GM19240 (cell line): ENCODE data around the gene LY6G6C.

Experiments
- DNase-seq: peaks from one replicate; pipeline ENCODE4 v3.0.0; 2011; ENCODE audit warnings: low spot score; ENCODE audit not compliant: insufficient read length

The LY6G6C gene

DNA sequence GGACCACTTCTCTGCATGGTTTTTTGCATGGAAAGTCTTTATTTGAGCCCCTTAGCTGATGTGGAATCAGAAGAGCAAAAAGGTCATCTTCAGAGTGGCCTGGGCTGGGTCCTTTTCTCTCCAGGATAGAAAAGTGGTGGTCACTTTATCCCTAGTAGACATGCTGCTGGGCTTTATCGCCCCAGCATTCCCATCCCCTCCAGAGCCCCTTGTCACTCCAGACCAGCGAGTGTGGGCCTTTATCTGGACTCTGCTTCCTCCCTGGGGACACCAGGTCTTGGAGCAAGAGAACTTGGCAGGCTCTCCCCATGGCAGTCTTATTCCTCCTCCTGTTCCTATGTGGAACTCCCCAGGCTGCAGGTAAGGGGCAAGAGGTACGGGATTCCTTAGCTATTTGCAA, 14.9 kb downstream of the LY6G6C start, which contains the start of gene LY6G6F:
LY6G6F (plus strand) TSS at position 268 of the 400 bp plus-strand sequence; CDS start at position 309, 41 bp downstream.
- no peak for DNase-seq

DNA sequence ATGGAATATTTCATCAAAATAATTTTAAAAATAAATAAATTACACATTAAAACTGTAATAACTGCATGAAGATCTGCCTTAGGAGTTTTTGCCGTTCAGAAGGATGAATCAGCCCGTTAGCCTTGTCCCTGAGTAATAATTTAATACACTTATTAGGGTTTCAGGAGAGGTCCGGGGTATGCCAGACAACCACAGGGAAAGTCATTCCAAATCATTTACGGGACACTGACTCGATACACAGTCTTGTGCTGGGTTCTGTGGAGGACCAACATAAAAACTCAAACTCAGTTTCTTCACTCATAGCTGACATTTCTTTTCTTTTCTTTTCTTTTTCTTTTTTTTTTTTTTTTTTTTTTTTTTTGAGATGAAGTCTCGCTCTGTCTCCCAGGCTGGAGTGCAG, 15.6 kb downstream of the LY6G6C start:
- no peak for DNase-seq

DNA sequence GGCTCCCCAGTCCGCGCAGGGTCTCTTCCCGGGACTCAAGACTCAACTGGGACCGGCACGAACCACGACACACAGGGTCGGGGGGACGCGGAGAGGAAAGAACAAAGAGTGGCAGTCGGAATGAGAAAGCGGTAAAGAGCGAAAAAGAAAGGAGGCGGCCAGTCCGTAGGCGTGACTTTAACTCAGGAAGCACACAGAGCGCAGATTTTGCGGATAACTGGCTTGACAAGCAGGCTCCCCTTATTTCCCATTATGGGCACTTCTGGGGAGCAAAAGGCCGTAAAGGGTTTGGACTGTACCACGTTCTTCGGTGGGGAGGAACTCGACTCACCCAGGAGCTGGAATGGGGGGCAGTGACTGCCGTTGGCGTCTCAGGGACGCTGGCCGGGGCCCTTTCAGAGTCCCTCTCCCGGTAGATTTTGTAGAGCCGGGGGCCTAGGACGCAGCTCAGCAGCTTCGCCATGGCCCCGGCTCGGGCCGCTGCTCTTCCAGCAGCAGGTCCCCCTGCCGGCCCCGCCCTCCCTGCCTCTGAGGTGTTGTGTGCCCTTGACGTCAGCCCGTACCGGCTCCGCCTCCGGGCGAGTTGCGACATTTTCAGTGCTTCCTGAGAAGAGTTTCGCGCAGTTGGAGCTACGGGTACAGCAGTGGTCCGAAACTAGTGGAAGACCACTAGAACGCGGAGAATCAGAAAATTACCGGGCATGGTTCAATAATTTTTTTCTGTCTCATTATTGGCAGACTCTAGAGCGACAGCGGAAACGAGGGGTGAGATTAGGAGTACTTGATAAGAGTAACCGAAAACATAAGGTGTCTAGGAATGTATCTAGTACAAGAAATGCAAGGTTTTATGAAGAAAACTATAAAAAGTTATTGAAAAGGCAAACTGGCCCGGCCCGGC, 18.5 kb downstream of the LY6G6C start, which contains the start of gene ABHD16A:
ABHD16A (minus strand) TSS at position 506 of the 898 bp plus-strand sequence; CDS start at position 463, 43 bp downstream.
- DNase-seq: peak; percentile 99

DNA sequence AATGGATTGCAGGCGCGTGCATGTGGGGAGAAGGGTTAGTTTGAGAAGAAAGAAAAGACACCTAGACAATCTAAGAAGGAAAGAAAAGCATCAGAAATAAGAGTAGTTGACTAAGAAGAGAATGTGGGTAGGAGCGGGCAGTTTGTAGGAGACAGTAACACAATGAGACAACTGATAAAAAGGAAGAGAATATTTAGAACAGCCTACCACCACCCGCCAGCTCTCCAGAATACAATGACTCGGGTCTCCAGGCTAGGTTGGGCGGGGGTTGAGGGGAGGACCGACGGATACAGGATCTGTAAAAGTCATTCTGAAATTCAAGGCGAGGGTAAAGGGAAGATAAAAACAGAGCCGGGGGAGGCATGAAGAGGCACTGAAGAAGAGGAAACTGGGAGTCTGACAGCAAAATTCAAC, 19.1 kb downstream of the LY6G6C start:
- no peak for DNase-seq

DNA sequence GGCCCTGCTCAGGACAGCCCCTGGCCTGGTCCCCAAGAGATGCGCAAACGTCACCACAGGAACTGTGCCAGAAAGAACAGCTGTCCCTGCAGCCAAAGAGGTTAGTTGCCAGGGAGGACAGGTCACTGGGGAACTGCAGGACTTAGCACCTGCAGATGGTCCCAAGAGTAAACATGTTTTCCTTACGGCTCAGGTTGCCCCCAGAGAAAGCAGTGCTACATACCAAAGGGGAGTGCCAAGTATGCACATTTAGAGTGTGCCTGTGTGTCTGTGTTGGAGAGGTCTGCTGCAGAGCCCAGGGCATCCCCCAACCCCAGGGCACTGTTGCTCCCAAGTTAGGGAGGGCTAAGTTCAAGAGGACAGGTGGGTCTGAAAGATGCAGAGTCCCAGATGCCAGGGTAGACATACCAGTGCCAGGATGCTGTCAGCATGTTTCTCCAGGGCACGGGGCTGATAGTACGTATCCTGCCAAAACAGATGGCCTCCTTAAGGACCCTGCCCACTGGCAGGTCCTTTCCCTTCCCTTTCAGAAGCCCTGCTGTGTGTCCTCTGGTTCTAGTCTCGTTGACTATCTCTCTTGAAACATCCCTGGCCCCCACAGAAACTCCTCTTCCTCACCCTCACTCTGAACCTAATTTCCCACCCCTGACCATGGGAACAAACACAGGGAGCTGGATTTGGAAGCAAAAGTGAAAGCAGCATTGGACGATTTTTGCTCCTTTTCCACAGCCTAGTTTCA, 19.7 kb downstream of the LY6G6C start:
- no peak for DNase-seq

DNA sequence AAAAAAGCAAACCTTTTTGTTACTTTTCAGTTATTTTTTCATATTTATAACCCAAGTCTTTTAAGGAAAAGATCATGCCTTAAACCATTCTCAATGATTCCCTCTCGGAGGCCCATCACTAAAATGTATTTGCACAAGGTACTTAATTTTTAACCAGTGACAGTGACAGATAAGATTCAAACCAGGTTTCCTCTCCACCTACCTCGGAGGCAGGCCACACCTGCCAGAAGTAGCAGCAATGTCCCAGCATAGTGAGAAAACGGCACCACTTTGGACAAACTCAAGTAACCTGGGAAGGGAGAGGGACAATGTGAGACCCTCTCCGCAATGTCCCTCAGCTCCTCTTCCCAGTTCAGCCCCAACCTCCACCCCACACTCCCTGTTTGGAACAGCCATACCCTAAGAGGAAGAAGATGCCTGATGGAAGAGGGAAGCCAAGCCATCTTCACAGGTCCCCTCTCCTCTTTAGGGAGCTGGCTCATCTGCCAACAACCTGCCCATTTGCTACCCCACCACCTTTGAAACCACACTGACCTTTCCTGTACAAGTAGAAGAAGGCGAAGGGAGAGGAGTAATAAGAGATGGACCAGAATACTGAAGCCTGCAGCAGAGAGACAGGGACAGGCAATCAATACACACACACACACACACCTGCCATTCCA, 20.7 kb downstream of the LY6G6C start:
- no peak for DNase-seq

DNA sequence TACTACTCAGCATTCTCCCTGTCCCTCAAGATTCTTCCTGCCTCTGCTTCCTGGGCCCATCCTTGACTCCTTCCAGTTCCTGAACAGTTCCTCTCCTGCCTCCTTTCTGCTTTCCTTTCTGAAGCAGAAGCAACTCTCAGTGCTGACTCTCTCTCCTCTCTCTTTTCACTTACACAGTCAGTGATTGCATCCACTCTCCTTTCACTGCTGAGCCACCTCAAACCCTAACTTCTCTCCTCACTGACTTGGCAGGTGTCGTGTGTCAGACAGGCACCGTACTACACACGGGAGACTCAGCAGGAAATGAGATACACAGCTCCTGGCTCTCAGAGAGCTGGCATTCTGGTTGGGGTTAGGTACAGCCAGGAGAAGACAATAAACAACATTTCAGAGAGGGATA, 24.0 kb downstream of the LY6G6C start:
- no peak for DNase-seq

DNA sequence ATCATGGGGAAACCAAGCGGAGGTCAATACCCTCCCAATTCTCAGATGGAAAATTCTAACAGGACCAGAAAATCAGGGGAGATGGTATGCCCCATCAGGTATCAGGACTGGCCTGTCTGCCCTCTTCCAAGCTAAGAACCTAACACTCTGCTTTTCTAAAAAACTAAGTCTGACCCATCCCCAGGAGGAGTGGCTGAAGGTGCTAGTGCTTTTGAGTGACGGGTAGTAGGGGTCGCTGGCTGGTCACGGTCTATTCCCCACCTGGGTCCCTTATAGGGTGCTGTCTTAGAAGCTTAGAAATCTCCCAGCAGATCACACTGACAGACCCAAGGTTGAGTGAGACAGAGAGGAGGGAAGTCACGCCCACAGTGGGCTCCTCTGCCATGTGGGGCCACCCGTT, 28.0 kb downstream of the LY6G6C start:
- DNase-seq: no peak

DNA sequence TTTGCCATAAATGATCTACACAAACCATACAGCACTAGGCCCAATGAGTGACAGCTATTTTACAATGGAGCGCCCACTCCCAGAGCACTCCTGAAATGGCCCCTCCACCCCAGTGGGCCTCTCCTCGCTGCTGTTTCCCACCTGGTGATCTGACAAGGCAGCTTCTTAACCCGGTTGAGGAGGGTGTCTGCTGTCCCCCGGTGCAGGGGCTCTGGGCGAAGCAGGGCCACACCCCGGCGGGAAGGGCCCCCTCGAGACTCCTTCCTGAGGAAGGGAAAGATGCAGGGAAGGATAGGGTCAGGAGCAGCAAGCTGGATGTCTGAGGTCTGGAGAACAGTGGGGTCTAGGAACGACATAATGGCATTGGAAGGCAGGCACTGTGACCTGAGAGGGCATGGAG, 28.7 kb downstream of the LY6G6C start:
- no peak for DNase-seq

DNA sequence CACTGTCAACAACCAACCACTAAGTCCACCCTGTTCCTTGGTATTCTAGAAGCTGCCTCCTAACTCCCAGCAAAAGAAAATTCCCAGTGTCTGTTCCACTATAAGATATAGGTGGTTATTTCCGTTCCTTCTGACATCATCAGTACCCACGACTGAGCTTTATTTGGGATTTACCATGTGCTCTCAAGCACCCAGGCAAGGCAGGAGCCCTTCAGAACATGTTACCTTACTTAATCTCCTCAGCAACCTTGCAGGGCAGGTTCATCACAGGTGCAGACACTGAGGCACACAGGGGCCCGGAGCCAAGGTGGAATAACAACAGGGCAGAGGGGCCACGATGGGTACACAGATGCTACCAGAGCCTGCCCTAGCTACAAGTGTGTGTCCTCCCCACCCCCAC, 29.2 kb downstream of the LY6G6C start:
- DNase-seq: no peak

DNA sequence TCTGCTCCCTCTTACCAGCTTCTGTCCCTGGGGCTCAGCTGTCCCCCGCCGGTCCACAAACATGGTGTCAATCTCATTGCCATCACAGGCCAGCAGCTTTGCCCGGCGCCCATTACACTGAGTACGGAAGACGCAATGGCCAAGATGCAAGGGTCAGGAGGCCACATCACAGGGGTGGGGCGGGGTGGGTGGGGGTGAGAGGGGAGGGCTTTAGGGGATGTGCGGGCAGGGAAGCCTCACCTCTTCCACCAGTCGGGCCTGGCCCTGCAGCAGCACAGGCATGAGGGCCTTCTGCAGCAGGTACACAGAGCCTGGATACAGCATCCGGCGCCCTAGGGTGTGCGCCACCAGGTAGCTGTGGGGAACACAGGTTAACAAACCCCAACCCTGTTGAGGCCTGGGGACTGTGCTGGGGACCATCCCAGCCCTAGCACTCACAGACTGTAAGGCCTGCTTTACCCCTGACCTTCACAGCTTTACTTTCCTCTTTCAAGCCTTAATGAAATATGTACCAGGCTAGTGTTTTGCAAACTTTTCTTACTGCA, 29.9 kb downstream of the LY6G6C start:
- no peak for DNase-seq

DNA sequence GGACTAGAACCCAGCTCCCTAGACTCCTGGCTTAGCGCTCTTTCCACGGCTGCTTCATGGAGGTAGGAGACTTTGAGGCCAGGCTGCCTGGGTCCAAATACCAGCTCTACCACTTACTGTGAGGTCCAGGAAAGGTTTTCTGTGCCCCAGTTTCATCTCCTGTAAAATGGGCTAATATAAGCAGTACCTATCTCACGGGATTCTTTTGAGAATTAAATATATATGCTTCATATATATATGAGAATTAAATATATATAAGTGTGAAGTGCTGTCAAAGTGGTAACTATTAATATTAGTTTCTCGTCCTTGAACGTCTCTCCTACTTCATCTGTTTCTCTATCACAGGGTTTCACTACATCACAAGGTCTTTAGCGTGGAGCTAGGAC, 30.5 kb downstream of the LY6G6C start:
- no peak for DNase-seq

DNA sequence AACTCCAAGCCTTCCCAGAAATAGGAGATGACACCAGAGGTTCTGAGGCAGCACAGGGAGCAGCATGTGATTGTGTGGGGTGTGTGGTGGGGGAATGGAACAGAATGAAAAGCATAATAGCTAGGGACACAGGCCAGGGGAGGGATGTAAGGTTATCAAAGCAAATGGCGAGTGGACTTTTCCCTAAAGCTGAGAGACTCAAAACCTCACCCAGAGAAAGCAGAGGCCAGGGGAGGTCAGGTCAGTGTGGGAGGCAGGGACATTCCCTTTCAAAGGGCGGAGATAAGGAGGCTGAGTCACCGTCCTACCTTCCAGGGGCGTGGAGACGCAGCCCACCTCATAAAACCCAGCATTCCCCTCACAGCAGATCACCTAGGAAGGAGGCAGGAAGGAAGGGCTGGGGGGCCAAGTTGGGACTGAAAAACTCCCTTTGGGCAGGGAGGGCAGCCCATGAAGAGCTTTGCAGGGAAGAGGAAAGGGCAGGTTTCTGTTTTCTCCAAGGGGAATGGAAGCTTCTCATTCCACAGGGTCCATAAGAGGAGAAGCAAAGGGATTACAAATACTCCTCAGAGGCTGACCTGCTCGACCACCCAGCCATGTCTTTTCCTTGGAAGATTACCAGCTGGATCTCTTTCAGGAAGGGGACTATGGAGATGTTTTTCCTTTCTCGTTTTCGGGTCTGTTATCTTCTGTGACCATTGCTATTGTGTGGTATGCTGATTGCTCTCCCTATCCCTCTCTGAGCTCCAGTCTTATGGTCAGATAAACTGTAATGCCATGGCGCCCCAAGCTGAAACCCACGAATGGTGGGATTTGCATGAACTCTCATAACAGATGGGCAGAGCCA, 31.1 kb downstream of the LY6G6C start:
- DNase-seq: no peak

DNA sequence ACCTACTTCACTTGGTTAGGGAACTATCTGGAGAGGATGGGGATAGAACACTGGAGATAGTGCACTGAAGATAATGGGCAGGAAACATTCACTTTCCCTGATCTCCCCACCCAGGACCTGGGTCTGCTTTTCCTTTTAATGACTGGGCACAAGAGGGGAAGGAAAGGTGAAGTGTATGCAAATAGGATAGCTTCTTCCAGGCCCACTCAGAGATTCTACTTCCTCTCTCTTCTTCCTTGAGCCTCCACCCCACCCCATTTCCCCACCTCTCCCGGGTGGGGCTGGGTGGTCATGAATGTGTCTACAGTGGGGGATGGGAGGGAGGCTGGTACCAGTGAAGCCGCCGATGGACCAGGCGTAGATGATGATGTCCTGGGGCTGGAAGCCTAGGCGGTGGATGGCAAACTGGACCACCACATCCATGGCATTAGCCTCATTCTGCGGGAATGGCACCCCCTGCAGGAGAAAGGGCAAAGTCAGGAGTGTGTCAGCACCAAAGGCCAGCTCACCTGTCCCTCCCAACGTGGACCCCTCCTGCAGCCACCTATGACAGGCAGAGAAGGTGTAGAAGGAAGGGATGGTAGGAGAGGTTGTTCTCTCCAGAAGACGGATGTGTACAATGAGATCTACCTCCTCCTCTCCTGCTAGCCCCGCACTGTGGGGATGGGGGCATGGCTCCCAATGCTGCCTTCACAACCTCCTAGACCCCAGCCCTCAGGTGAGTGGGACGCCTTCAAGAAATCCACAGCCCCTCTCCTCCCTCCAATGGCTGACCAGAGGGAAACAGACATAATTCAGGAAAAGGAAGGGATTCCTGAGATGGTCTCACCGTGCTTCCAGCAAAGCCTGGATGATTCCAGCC, 32.1 kb downstream of the LY6G6C start:
- no peak for DNase-seq

DNA sequence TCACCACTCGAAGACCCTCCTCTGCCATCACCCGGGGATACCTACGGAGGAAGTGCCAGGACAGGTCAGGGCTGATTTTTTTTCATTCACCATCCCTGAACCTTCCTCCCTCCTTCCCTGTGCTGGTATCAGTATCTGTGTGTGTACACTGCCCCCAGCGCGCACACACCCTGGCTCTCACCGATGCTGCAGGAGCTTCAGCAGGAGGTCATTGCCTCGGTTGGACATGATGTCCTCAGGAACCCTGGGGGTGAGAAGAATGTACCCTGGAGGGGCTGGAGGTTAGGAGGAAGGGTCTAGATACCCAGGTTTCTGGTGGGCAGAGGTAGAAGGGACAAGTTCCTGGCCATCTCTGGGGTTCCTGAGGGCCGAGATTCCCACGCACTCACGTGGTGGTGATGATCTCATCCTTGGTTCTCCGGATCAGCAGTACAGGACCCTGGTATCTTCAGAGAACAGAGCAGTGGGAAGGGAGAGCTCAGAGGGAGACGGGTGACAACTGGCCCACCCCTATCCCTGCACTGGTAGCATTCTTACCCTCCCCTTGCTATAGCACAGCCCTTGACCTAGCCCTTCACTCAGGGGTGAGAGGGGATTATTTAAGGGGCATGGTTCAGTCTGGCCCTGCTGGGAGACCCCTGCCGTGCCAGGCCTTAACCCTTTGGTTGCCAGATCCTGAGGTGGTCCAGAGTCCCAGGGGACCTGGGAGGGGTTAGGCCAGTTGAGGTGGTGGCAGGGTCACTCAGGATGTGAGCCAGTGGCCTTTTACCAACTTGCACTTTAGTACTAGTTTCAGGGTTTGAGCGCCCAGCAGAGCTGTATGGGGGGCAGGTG, 33.5 kb downstream of the LY6G6C start:
- no peak for DNase-seq

DNA sequence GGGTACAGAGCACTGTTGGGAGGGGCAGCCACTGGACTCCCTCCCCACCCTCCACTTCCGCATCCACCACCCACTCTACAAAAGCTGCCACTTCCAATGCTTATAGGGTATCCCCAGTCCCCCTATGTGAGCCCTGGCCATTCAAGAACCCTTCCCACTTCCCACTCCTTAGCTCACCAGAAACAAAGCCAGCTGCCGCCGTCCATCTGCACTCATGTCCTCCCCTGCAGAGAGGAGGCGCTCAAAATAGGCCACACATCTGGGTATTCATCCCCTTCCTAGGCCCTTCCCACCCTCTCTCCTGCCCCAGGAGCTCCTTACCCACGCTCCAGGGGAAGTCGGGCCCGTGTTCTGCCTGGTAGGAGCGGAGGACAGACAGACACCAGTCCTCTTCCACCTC, 34.2 kb downstream of the LY6G6C start:
- DNase-seq: no peak

DNA sequence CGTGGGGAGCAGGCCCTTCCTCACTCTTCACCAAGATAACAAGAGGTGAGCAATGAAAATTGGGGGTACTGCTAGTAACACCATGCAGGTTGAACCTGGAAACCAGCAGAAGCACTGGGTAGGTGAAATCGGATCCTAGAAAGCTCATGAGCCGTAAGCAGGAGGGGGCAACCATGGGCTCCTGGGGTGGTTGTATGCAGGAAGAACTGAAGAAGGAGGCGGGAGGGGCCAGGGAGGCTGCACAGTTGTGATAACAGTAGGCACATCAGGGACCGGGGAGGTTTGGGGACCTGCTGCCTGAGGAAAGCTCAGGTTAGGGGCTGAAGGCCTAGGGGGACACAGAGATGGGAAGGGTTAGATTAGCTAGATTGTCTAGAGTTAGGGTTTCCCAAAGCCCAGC, 35.1 kb downstream of the LY6G6C start:
- no peak for DNase-seq

DNA sequence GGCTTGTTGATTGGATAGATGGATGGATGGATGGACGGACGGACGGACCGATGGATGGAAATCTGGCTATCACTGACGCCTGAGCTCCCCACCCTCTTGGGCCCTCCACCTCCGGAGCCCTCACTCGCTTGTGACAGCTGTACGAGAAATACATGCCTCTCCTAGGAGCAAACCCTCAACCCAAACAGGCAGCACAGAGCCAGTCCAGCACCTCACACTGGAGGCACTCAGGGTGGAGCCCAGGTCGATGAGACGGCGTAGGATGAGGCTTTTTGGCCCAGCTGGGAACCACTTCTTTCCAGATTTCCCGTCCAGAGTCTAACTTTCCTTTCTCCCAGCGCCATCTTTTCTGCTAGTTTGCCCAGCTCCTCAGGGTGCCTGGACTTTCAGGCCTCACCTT, 38.0 kb downstream of the LY6G6C start:
- DNase-seq: no peak

DNA sequence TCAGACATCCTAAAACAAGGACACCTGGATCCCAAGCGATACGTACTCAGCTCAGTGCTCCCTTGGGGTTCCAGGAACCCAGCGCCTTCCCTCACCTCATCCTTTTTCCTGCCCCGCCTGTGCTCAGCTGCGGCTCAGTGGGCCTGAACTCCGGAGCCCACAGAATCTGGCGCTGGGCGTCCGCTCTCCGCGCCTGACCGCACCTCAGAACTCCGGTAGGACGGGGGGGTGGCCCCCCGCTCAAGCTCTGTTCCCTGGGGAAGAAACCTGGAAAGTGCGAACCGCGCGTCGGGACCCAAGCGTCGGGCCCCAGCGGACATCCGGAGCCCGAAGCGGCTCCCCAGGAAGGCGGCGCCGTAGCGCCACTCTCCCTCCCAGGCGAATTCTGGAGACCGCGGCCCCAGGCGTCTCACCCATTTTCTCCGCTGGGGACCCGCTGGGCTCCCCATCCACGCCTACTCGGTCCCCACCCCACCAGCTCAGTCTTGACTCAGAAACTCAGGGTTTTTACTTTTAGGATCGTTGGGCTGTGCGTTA, 40.3 kb downstream of the LY6G6C start:
- DNase-seq: no peak
